K562 (cell line): Measurements from ENCODE around the gene LPAR2. TPM values are rescaled to one million over a fixed set of nuclear protein-coding genes. Genes with fewer than 3 reads are reported as not detected.

Experiments used
- CCAR2 ChIP-seq: fragments of 200-400 bp; formaldehyde crosslinking; IDR thresholded peaks from 2 replicates; pipeline ENCODE4 v1.6.1; 2017; ENCODE audit warnings: mild to moderate bottlenecking, low read depth, low read length
- EZH2 ChIP-seq: IDR thresholded peaks from 2 replicates; pipeline ENCODE4 v1.6.1; 2012; ENCODE audit warnings: low read depth, mild to moderate bottlenecking, inconsistent platforms, low read length, borderline replicate concordance
- GABPB1 ChIP-seq: sonication (generic); formaldehyde crosslinking; IDR thresholded peaks from 2 replicates; pipeline ENCODE4 v1.8.0; 2022; ENCODE audit warnings: mild to moderate bottlenecking, missing genetic modification reagents
- HNRNPK ChIP-seq: fragments of 200-400 bp; formaldehyde crosslinking; IDR thresholded peaks from one replicate; pipeline ENCODE4 v1.6.1; 2018; ENCODE audit warnings: mild to moderate bottlenecking, low read depth, low read length; ENCODE audit not compliant: poor library complexity, severe bottlenecking
- TGIF2 ChIP-seq: sonication (generic); formaldehyde crosslinking; IDR thresholded peaks from 2 replicates; pipeline ENCODE4 v1.8.1; 2022; ENCODE audit warnings: mild to moderate bottlenecking, missing genetic modification reagents, moderate library complexity
- U2AF2 ChIP-seq: fragments of 200-400 bp; formaldehyde crosslinking; optimal IDR thresholded peaks from 2 replicates; pipeline ENCODE3; 2017; ENCODE audit warnings: low read depth, mild to moderate bottlenecking, low read length
- ZNF133 ChIP-seq: fragments of 250-450 bp; sonication (Bioruptor Pico); IDR thresholded peaks from 2 replicates; pipeline ENCODE4 v1.4.0; 2020; ENCODE audit warnings: mild to moderate bottlenecking
- ZNF134 ChIP-seq: fragments of 250-450 bp; sonication (Bioruptor Pico); conservative IDR thresholded peaks from 2 replicates; pipeline ENCODE4 v1.4.0; 2020
- ZNF140 ChIP-seq: fragments of 250-450 bp; sonication (Bioruptor Pico); IDR thresholded peaks from 2 replicates; pipeline ENCODE4 v1.8.0; 2021; ENCODE audit warnings: moderate library complexity, mild to moderate bottlenecking, inconsistent platforms
- ZNF384 ChIP-seq: IDR thresholded peaks from 2 replicates; pipeline ENCODE4 v1.6.1; 2012; ENCODE audit warnings: low read depth, low read length, improper control_type of control experiment
- ZNF551 ChIP-seq: fragments of 250-450 bp; sonication (Bioruptor Pico); IDR thresholded peaks from 2 replicates; pipeline ENCODE4 v1.5.0; 2021; ENCODE audit warnings: mild to moderate bottlenecking, moderate library complexity
- ZNF668 ChIP-seq: fragments of 250-450 bp; sonication (Bioruptor Pico); IDR thresholded peaks from 2 replicates; pipeline ENCODE4 v1.8.0; 2022; ENCODE audit warnings: mild to moderate bottlenecking, inconsistent platforms
- ZNF75A ChIP-seq: fragments of 450-650 bp; formaldehyde crosslinking; IDR thresholded peaks from 2 replicates; pipeline ENCODE4 v1.4.0; 2020; ENCODE audit warnings: mild to moderate bottlenecking
- polyA plus RNA-seq, 8 experiments: library from polyadenylated mRNA; depleted of rRNA in 4 of 8; stranded (reverse) in 5 of 8; unstranded in 3 of 8; fragments of >200 nt; fragmentation: Nextera tagmentation in 2 of 8; fragmentation: Illumina TruSeq in 1 of 8; extraction: Ambion mirVana in 2 of 8; extraction: Trizol in 1 of 8; gene quantifications; 2 replicates each; pipeline versions ENCODE4 v1.2.1 to v1.2.3, GENCODE V29; 2011 to 2014; ENCODE audit warnings: inconsistent platforms in 1 of 8, missing spikeins in 1 of 8
- total RNA-seq, 7 experiments: library from RNA; depleted of rRNA in 6 of 7; stranded (reverse); fragments of >200 nt in 6 of 7; fragmentation: Illumina TruSeq in 2 of 7; extraction: Trizol in 2 of 7; gene quantifications; 2 replicates each; pipeline versions ENCODE4 v1.2.1 to v1.2.3, GENCODE V29; 2011 to 2021; ENCODE audit warnings: low replicate concordance in 1 of 7
- TF ChIP-seq, protein P1 (sequence below): sonication (generic); formaldehyde crosslinking; IDR thresholded peaks from 2 replicates; pipeline ENCODE4 v1.8.1; 2022; ENCODE audit warnings: missing genetic modification reagents
- TF ChIP-seq, protein P2 (sequence below): fragments of 250-450 bp; sonication (Bioruptor Pico); IDR thresholded peaks from 2 replicates; pipeline ENCODE4 v1.9.0; 2021; ENCODE audit warnings: mild to moderate bottlenecking
- TF ChIP-seq, protein P3 (sequence below): fragments of 200-600 bp; sonication (generic); IDR thresholded peaks from one replicate; pipeline ENCODE4 v1.6.1; 2012; ENCODE audit warnings: mild to moderate bottlenecking, low read depth, low read length, inconsistent platforms

LPAR2 gene
- total and polyA plus RNA-seq, 9 of the 15 experiments (the other 6 are each of a cell fraction or from before 2014, with no cell fraction given): 0.63 to 13.8 (median 4.4) TPM

DNA sequence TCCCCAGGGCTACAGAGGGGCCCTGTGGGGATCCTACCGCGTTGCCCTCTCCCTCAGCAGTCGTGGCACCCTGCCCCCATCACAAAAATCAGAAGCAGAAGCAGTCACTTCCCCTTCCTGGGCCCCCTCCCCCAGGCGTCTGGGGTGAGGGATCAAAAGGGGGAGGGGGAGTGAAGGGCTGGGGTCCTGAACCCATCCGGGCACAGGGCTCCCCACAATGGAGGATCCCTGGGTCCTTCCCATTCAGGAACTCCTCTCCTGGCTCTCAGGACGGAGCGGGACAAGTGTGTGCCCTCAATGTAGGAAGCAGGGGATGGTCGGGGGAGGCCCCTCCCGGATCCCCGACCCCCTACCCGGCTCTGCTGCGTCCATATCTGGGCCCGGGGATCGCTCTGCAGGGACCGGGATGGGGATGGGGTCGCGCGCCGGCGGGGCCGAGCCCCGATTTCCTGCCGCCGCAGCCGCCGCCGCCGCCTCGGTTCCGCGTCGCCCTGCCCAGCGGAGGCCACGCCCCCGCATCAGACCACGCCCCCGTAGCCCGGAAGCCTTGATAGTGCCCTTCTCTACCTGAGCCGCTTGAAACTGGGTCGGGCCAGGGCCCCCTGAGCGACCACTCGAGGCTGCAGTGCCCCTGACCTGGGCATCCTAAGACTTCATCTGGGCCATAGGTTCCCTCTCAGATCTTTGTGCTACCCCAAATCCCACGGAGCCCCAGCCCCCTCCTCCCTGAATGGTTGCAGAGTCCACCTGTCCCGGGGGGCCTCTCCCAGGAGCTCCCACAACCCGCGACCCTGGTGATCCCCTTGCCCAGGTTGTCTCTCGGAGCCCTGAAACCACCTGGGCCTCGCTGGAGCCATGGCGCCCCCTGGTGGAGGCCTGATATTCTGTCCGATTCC, 15.4 kb upstream of the LPAR2 start, which contains the start of gene GMIP (continued):
- TF ChIP-seq, protein P1, sequence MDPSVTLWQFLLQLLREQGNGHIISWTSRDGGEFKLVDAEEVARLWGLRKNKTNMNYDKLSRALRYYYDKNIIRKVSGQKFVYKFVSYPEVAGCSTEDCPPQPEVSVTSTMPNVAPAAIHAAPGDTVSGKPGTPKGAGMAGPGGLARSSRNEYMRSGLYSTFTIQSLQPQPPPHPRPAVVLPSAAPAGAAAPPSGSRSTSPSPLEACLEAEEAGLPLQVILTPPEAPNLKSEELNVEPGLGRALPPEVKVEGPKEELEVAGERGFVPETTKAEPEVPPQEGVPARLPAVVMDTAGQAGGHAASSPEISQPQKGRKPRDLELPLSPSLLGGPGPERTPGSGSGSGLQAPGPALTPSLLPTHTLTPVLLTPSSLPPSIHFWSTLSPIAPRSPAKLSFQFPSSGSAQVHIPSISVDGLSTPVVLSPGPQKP (CRISPR knock-in tag): no peak
- no peak for TF ChIP-seq ZNF551 (CRISPR knock-in tag)
- TF ChIP-seq ZNF140 (CRISPR knock-in tag): no peak
- TF ChIP-seq ZNF668: no peak
- TF ChIP-seq TGIF2 (CRISPR knock-in tag): 0 out of 2 replicates have a peak, but pooled peaks have one; percentile 26
- TF ChIP-seq ZNF75A: no peak
- TF ChIP-seq ZNF133 (CRISPR knock-in tag): no peak
- no peak for TF ChIP-seq HNRNPK
- no peak for TF ChIP-seq EZH2
- no peak for TF ChIP-seq U2AF2
- TF ChIP-seq ZNF384: no peak
- TF ChIP-seq, protein P2, sequence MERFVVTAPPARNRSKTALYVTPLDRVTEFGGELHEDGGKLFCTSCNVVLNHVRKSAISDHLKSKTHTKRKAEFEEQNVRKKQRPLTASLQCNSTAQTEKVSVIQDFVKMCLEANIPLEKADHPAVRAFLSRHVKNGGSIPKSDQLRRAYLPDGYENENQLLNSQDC (CRISPR knock-in tag): peak; percentile 68; the same call in 1 of the 2 replicates
- no peak for TF ChIP-seq CCAR2
- no peak for TF ChIP-seq ZNF134
- TF ChIP-seq GABPB1 (CRISPR knock-in tag): peak; percentile 2; the same call in 1 of the 2 replicates
- TF ChIP-seq, protein P3, sequence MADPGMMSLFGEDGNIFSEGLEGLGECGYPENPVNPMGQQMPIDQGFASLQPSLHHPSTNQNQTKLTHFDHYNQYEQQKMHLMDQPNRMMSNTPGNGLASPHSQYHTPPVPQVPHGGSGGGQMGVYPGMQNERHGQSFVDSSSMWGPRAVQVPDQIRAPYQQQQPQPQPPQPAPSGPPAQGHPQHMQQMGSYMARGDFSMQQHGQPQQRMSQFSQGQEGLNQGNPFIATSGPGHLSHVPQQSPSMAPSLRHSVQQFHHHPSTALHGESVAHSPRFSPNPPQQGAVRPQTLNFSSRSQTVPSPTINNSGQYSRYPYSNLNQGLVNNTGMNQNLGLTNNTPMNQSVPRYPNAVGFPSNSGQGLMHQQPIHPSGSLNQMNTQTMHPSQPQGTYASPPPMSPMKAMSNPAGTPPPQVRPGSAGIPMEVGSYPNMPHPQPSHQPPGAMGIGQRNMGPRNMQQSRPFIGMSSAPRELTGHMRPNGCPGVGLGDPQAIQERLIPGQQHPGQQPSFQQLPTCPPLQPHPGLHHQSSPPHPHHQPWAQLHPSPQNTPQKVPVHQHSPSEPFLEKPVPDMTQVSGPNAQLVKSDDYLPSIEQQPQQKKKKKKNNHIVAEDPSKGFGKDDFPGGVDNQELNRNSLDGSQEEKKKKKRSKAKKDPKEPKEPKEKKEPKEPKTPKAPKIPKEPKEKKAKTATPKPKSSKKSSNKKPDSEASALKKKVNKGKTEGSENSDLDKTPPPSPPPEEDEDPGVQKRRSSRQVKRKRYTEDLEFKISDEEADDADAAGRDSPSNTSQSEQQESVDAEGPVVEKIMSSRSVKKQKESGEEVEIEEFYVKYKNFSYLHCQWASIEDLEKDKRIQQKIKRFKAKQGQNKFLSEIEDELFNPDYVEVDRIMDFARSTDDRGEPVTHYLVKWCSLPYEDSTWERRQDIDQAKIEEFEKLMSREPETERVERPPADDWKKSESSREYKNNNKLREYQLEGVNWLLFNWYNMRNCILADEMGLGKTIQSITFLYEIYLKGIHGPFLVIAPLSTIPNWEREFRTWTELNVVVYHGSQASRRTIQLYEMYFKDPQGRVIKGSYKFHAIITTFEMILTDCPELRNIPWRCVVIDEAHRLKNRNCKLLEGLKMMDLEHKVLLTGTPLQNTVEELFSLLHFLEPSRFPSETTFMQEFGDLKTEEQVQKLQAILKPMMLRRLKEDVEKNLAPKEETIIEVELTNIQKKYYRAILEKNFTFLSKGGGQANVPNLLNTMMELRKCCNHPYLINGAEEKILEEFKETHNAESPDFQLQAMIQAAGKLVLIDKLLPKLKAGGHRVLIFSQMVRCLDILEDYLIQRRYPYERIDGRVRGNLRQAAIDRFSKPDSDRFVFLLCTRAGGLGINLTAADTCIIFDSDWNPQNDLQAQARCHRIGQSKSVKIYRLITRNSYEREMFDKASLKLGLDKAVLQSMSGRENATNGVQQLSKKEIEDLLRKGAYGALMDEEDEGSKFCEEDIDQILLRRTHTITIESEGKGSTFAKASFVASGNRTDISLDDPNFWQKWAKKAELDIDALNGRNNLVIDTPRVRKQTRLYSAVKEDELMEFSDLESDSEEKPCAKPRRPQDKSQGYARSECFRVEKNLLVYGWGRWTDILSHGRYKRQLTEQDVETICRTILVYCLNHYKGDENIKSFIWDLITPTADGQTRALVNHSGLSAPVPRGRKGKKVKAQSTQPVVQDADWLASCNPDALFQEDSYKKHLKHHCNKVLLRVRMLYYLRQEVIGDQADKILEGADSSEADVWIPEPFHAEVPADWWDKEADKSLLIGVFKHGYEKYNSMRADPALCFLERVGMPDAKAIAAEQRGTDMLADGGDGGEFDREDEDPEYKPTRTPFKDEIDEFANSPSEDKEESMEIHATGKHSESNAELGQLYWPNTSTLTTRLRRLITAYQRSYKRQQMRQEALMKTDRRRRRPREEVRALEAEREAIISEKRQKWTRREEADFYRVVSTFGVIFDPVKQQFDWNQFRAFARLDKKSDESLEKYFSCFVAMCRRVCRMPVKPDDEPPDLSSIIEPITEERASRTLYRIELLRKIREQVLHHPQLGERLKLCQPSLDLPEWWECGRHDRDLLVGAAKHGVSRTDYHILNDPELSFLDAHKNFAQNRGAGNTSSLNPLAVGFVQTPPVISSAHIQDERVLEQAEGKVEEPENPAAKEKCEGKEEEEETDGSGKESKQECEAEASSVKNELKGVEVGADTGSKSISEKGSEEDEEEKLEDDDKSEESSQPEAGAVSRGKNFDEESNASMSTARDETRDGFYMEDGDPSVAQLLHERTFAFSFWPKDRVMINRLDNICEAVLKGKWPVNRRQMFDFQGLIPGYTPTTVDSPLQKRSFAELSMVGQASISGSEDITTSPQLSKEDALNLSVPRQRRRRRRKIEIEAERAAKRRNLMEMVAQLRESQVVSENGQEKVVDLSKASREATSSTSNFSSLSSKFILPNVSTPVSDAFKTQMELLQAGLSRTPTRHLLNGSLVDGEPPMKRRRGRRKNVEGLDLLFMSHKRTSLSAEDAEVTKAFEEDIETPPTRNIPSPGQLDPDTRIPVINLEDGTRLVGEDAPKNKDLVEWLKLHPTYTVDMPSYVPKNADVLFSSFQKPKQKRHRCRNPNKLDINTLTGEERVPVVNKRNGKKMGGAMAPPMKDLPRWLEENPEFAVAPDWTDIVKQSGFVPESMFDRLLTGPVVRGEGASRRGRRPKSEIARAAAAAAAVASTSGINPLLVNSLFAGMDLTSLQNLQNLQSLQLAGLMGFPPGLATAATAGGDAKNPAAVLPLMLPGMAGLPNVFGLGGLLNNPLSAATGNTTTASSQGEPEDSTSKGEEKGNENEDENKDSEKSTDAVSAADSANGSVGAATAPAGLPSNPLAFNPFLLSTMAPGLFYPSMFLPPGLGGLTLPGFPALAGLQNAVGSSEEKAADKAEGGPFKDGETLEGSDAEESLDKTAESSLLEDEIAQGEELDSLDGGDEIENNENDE: no peak
